Measurements from ENCODE around the gene RGCC. TPM values are rescaled to one million over a fixed set of nuclear protein-coding genes. Genes with fewer than 3 reads are reported as not detected.

Gene RGCC
- total and polyA plus RNA-seq, 2 donors (not counting 1 experiment from before 2014, with no cell fraction given), result 65.9 to 148 TPM

- TF ChIP-seq CTCF (conservative IDR thresholded peaks at IDR 0.05 in 1 of 2, IDR thresholded peaks at IDR 0.05 in 1 of 2; ENCODE audit: low read depth in 1 of 2, low read length in 2 of 2) (no peak), EZH2 (IDR thresholded peaks at IDR 0.05; ENCODE audit: low read length, missing control alignments) (no peak)
- Histone ChIP-seq H3K4me2 (ENCODE audit: extremely low read depth, insufficient read depth, low read length) (no peak overlapping the region), H3K79me2 (ENCODE audit: control insufficient read depth, insufficient read depth, low read length) (no peaks in the 10 kb centered on the region), H2AFZ (ENCODE audit: low read length) (no peak overlapping the region), H3K4me3 (replicated peaks in 1 of 4; ENCODE audit: control extremely low read depth in 1 of 4, insufficient read depth in 1 of 4, low read depth in 3 of 4, low read length in 4 of 4) (no peak overlapping the region), H3K27me3 (ENCODE audit: control insufficient read depth, insufficient read depth, low read length) (no peaks in the 10 kb centered on the region), H3K36me3 (ENCODE audit: control insufficient read depth, insufficient read depth, low read length) (no peaks in the 10 kb centered on the region), H3K9ac (ENCODE audit: insufficient read depth, low read length) (no peak overlapping the region), H3K4me1 (ENCODE audit: control insufficient read depth, extremely low read depth, insufficient read depth, low read length) (no peaks in the 10 kb centered on the region), H3K9me3 (ENCODE audit: control insufficient read depth, insufficient read depth, low read depth, low read length) (no peaks in the 10 kb centered on the region), H3K27ac (ENCODE audit: insufficient read depth, low read length) (no peak overlapping the region), H4K20me1 (ENCODE audit: control insufficient read depth, extremely low read depth, insufficient read depth, low read length) (no peaks in the 10 kb centered on the region)
- no peak for DNase-seq (ENCODE audit: low read depth in 2 of 2)
Observed at GRCh38 chr13:41511827-41512226, 54.5 kb downstream of the RGCC start.

GRCh38 chr13:41512441-41512840, 55.1 kb downstream of the RGCC start:
- TF ChIP-seq CTCF (conservative IDR thresholded peaks at IDR 0.05 in 1 of 2, IDR thresholded peaks at IDR 0.05 in 1 of 2; ENCODE audit: low read depth in 1 of 2, low read length in 2 of 2) (no peak), EZH2 (IDR thresholded peaks at IDR 0.05; ENCODE audit: low read length, missing control alignments) (no peak)
- H3K9me3 ChIP-seq (ENCODE audit: control insufficient read depth, insufficient read depth, low read depth, low read length), result no peaks in the 10 kb centered on the region
- H3K27ac ChIP-seq (ENCODE audit: insufficient read depth, low read length), result no peak overlapping the region
- no peak overlapping the region for H3K9ac ChIP-seq (ENCODE audit: insufficient read depth, low read length)
- no peaks in the 10 kb centered on the region for H3K36me3 ChIP-seq (ENCODE audit: control insufficient read depth, insufficient read depth, low read length)
- no peak overlapping the region for H2AFZ ChIP-seq (ENCODE audit: low read length)
- H3K4me2 ChIP-seq (ENCODE audit: extremely low read depth, insufficient read depth, low read length), result no peak overlapping the region
- DNase-seq (ENCODE audit: low read depth in 2 of 2), result no peak
- no peak overlapping the region for H3K4me3 ChIP-seq (replicated peaks in 1 of 4; ENCODE audit: control extremely low read depth in 1 of 4, insufficient read depth in 1 of 4, low read depth in 3 of 4, low read length in 4 of 4)
- H4K20me1 ChIP-seq (ENCODE audit: control insufficient read depth, extremely low read depth, insufficient read depth, low read length), result no peaks in the 10 kb centered on the region
- no peaks in the 10 kb centered on the region for H3K79me2 ChIP-seq (ENCODE audit: control insufficient read depth, insufficient read depth, low read length)
- no peaks in the 10 kb centered on the region for H3K27me3 ChIP-seq (ENCODE audit: control insufficient read depth, insufficient read depth, low read length)
- H3K4me1 ChIP-seq (ENCODE audit: control insufficient read depth, extremely low read depth, insufficient read depth, low read length), result no peaks in the 10 kb centered on the region

GRCh38 chr13:41513600-41513999, 56.2 kb downstream of the RGCC start:
- H4K20me1 ChIP-seq (ENCODE audit: control insufficient read depth, extremely low read depth, insufficient read depth, low read length), result no peaks in the 10 kb centered on the region
- H3K27me3 ChIP-seq (ENCODE audit: control insufficient read depth, insufficient read depth, low read length), result no peaks in the 10 kb centered on the region
- no peak overlapping the region for H3K9ac ChIP-seq (ENCODE audit: insufficient read depth, low read length)
- no peaks in the 10 kb centered on the region for H3K9me3 ChIP-seq (ENCODE audit: control insufficient read depth, insufficient read depth, low read depth, low read length)
- TF ChIP-seq CTCF (conservative IDR thresholded peaks at IDR 0.05 in 1 of 2, IDR thresholded peaks at IDR 0.05 in 1 of 2; ENCODE audit: low read depth in 1 of 2, low read length in 2 of 2), result no peak
- no peak overlapping the region for H2AFZ ChIP-seq (ENCODE audit: low read length)
- H3K4me3 ChIP-seq (replicated peaks in 1 of 4; ENCODE audit: control extremely low read depth in 1 of 4, insufficient read depth in 1 of 4, low read depth in 3 of 4, low read length in 4 of 4), result no peak overlapping the region
- no peaks in the 10 kb centered on the region for H3K79me2 ChIP-seq (ENCODE audit: control insufficient read depth, insufficient read depth, low read length)
- no peak overlapping the region for H3K27ac ChIP-seq (ENCODE audit: insufficient read depth, low read length)
- DNase-seq (ENCODE audit: low read depth in 2 of 2), result no peak
- no peak overlapping the region for H3K4me2 ChIP-seq (ENCODE audit: extremely low read depth, insufficient read depth, low read length)
- no peaks in the 10 kb centered on the region for H3K4me1 ChIP-seq (ENCODE audit: control insufficient read depth, extremely low read depth, insufficient read depth, low read length)
- no peaks in the 10 kb centered on the region for H3K36me3 ChIP-seq (ENCODE audit: control insufficient read depth, insufficient read depth, low read length)

All from fibroblast of lung (primary cell).